Hepatocyte (in vitro differentiated cells): ENCODE measurements around the gene RFC5. TPM values are rescaled to one million over a fixed set of nuclear protein-coding genes. Genes with fewer than 3 reads are reported as not detected.

Experiments used
- DNase-seq: peaks from one replicate; pipeline ENCODE4 v3.0.0-alpha.2; 2016; ENCODE audit warnings: low spot score
- H2AFZ ChIP-seq: fragments of 200-600 bp; sonication (generic); 2 replicates; pipeline ENCODE4 v1.6.0; 2016; ENCODE audit warnings: antibody characterized with exemption, mild to moderate bottlenecking
- H3K27ac ChIP-seq: fragments of 200-600 bp; sonication (generic); 2 replicates; pipeline ENCODE4 v1.5.1; 2016; ENCODE audit warnings: mild to moderate bottlenecking
- H3K27me3 ChIP-seq: fragments of 200-600 bp; sonication (generic); 2 replicates; pipeline ENCODE4 v1.6.1; 2016
- H3K36me3 ChIP-seq: fragments of 200-600 bp; sonication (generic); replicated peaks from 2 replicates; pipeline ENCODE4 v1.5.1; 2016; ENCODE audit warnings: low read depth; ENCODE audit not compliant: insufficient read depth
- H3K4me1 ChIP-seq: fragments of 200-600 bp; sonication (generic); 2 replicates; pipeline ENCODE4 v1.5.1; 2016; ENCODE audit warnings: mild to moderate bottlenecking, moderate library complexity; ENCODE audit not compliant: insufficient read depth
- H3K4me2 ChIP-seq: fragments of 200-600 bp; sonication (generic); 2 replicates; pipeline ENCODE4 v1.6.0; 2016
- H3K4me3 ChIP-seq: fragments of 200-600 bp; sonication (generic); 2 replicates; pipeline ENCODE4 v1.5.1; 2016; ENCODE audit warnings: mild to moderate bottlenecking
- H3K79me2 ChIP-seq: fragments of 200-600 bp; sonication (generic); 2 replicates; pipeline ENCODE4 v1.6.0; 2017; ENCODE audit warnings: mild to moderate bottlenecking
- H3K9me2 ChIP-seq: fragments of 200-600 bp; sonication (generic); replicated peaks from 2 replicates; pipeline ENCODE4 v1.6.0; 2017; ENCODE audit warnings: mild to moderate bottlenecking; ENCODE audit not compliant: insufficient read depth
- H3K9me3 ChIP-seq: fragments of 200-600 bp; sonication (generic); 2 replicates; pipeline ENCODE4 v1.5.1; 2016; ENCODE audit warnings: low read depth, mild to moderate bottlenecking
- H4K20me1 ChIP-seq: fragments of 200-600 bp; sonication (generic); 2 replicates; pipeline ENCODE4 v1.6.0; 2016; ENCODE audit warnings: mild to moderate bottlenecking; ENCODE audit not compliant: insufficient read depth, poor library complexity, severe bottlenecking
- CTCF ChIP-seq: fragments of 200-600 bp; sonication (generic); IDR thresholded peaks from 2 replicates; pipeline ENCODE4 v1.5.1; 2016; ENCODE audit warnings: antibody characterized with exemption, mild to moderate bottlenecking; ENCODE audit not compliant: poor library complexity
- EZH2 ChIP-seq: fragments of 200-600 bp; sonication (generic); IDR thresholded peaks from 2 replicates; pipeline ENCODE4 v1.6.1; 2016; ENCODE audit warnings: antibody characterized with exemption, mild to moderate bottlenecking, borderline replicate concordance
- EZH2phosphoT487 ChIP-seq: fragments of 200-600 bp; sonication (generic); IDR thresholded peaks from one replicate; pipeline ENCODE4 v1.6.1; 2018; ENCODE audit warnings: antibody characterized with exemption, mild to moderate bottlenecking, low read depth, moderate library complexity; ENCODE audit not compliant: unreplicated experiment, severe bottlenecking
- WGBS: methylation state at CpG from one replicate; pipeline ENCODE4 v1.1.6; 2016; ENCODE audit warnings: low lambda C conversion rate; ENCODE audit errors: missing lambda C conversion rate; 5-methylcytosine and 5-hydroxymethylcytosine counted together
- polyA plus RNA-seq: library from polyadenylated mRNA; unstranded; fragments of >200 nt; fragmentation: Nextera tagmentation; extraction: Ambion mirVana; gene quantifications from 2 replicates; pipeline ENCODE4 v1.2.1, GENCODE V29; 2016
- total RNA-seq: library from RNA; depleted of rRNA; stranded (reverse); fragments of >200 nt; gene quantifications from 2 replicates; pipeline ENCODE4 v1.2.3, GENCODE V29; 2014

Gene RFC5
- total and polyA plus RNA-seq, 2 experiments from 2014 or later = 12.6 to 18.6 TPM

DNA sequence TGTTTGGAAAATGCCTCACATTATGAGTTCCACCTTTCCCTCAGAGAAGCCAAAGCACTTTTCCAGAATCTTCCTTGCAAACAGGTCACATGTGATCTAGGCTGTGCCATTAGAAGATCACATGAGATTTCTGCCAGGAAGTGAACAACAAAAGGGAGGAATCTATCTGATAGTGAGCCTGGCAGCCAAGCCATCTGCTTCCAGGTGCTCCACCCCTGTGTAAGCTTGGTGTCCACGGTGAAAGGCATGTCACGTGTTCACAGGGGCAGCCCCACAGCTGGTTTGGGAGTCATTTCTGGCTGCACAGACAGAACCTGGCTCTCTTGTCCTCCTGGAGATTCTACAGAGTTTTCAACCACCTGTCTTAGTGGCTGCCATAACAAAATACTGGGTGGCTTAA is 44.2 kb upstream of the RFC5 start:
- 83% methylated on average over 2 of the region's 2 CpGs for WGBS
- H3K4me1 ChIP-seq = peaks cover 5% of the 10 kb centered on the region
- no peak overlapping the region for H3K27ac ChIP-seq

GRCh38 chr12:117975006-117975405 is 41.5 kb upstream of the RFC5 start:
- no peak for DNase-seq
- no peaks in the 10 kb centered on the region for H3K27me3 ChIP-seq
- H3K4me2 ChIP-seq = no peak overlapping the region
- no peak overlapping the region for H3K27ac ChIP-seq
- H3K36me3 ChIP-seq = no peaks in the 10 kb centered on the region
- no peaks in the 10 kb centered on the region for H4K20me1 ChIP-seq
- H3K79me2 ChIP-seq = no peaks in the 10 kb centered on the region
- WGBS = 93% methylated on average over 3 of the region's 3 CpGs
- H3K9me3 ChIP-seq = no peaks in the 10 kb centered on the region
- no peak for TF ChIP-seq CTCF
- TF ChIP-seq EZH2 = no peak
- H2AFZ ChIP-seq = no peak overlapping the region
- H3K4me3 ChIP-seq = no peak overlapping the region
- H3K9me2 ChIP-seq = no peaks in the 10 kb centered on the region
- no peaks in the 10 kb centered on the region for H3K4me1 ChIP-seq

More for the DNA sequence above, 44.2 kb upstream of the RFC5 start:
- H4K20me1 ChIP-seq = no peaks in the 10 kb centered on the region
- H2AFZ ChIP-seq = no peak overlapping the region
- no peaks in the 10 kb centered on the region for H3K9me2 ChIP-seq
- H3K36me3 ChIP-seq = no peaks in the 10 kb centered on the region
- TF ChIP-seq EZH2 (no peak), CTCF (no peak), EZH2phosphoT487 (no peak)
- no peaks in the 10 kb centered on the region for H3K9me3 ChIP-seq
- no peak overlapping the region for H3K4me3 ChIP-seq
- no peak for DNase-seq
- H3K79me2 ChIP-seq = no peaks in the 10 kb centered on the region
- peaks cover 5% of the 10 kb centered on the region for H3K27me3 ChIP-seq
- no peak overlapping the region for H3K4me2 ChIP-seq

- no peaks in the 10 kb centered on the region for H3K27me3 ChIP-seq
- no peaks in the 10 kb centered on the region for H3K9me2 ChIP-seq
- DNase-seq = no peak
- no peaks in the 10 kb centered on the region for H3K79me2 ChIP-seq
- H2AFZ ChIP-seq = no peak overlapping the region
- no peak for TF ChIP-seq CTCF
- TF ChIP-seq EZH2 = no peak
- no peak for TF ChIP-seq EZH2phosphoT487
- no peaks in the 10 kb centered on the region for H4K20me1 ChIP-seq
- 97% methylated on average over 1 of the region's 1 CpG for WGBS
- no peaks in the 10 kb centered on the region for H3K4me1 ChIP-seq
- H3K4me2 ChIP-seq = no peak overlapping the region
- no peaks in the 10 kb centered on the region for H3K9me3 ChIP-seq
- no peaks in the 10 kb centered on the region for H3K36me3 ChIP-seq
- no peak overlapping the region for H3K4me3 ChIP-seq
- H3K27ac ChIP-seq = no peak overlapping the region
Observed at GRCh38 chr12:117977373-117977772, 39.1 kb upstream of the RFC5 start.

GRCh38 chr12:117980616-117981015 is 35.9 kb upstream of the RFC5 start:
- no peaks in the 10 kb centered on the region for H3K27me3 ChIP-seq
- H4K20me1 ChIP-seq = no peaks in the 10 kb centered on the region
- H3K4me3 ChIP-seq = no peak overlapping the region
- no peak overlapping the region for H3K27ac ChIP-seq
- H3K4me2 ChIP-seq = no peak overlapping the region
- H3K9me3 ChIP-seq = no peaks in the 10 kb centered on the region
- no peaks in the 10 kb centered on the region for H3K4me1 ChIP-seq
- no peaks in the 10 kb centered on the region for H3K36me3 ChIP-seq
- no peak overlapping the region for H2AFZ ChIP-seq
- H3K9me2 ChIP-seq = no peaks in the 10 kb centered on the region
- WGBS = 79% methylated on average over 4 of the region's 4 CpGs
- H3K79me2 ChIP-seq = no peaks in the 10 kb centered on the region
- no peak for DNase-seq
- TF ChIP-seq CTCF = no peak
- no peak for TF ChIP-seq EZH2
- no peak for TF ChIP-seq EZH2phosphoT487
